Measurements from ENCODE around the gene ATP9B. TPM values are rescaled to one million over a fixed set of nuclear protein-coding genes. Genes with fewer than 3 reads are reported as not detected.

Gene ATP9B
- total RNA-seq, 1 donor from 2014 or later = 43.9 TPM

DNA sequence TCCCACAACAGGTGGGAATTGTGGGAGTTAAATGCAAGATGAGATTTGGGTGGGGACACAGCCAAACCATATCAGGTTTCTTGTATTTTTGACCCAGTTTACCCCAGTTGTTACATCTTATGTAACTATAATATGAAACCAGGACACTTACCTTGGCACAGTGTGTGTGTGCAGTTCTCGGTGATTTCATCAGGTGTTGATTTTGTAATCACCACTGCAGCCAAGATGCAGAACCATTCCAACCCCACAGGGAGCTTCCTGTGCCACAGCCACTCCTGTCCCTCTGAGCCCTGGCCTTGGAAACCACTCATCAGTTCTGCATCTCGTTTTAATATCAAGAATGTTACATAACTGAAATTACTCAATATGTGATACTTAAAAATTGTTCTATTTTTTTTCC is 31.8 kb downstream of the ATP9B start:
- no peak for ATAC-seq

DNA sequence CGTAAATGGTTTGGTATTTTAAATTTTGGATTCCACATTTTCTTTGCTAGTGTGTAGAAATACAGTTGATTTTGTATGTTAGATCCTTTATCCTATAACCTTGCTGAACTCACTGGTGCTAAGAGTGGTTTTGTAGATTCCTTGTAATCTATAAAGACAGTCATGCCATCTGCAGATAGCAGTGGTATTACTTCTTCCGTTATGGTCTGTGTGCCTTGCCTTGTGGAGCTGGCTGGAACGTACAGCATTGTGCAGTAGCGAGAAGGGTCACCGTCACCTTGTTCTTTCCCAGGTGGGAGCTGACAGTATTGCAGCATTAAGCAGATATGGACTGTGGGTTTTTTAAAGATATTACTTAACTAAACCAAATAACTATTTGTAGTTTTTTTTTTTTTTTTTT is 33.7 kb downstream of the ATP9B start:
- no peaks in the 10 kb centered on the region for H3K27me3 ChIP-seq
- H3K4me1 ChIP-seq = no peaks in the 10 kb centered on the region
- TF ChIP-seq, protein P1, sequence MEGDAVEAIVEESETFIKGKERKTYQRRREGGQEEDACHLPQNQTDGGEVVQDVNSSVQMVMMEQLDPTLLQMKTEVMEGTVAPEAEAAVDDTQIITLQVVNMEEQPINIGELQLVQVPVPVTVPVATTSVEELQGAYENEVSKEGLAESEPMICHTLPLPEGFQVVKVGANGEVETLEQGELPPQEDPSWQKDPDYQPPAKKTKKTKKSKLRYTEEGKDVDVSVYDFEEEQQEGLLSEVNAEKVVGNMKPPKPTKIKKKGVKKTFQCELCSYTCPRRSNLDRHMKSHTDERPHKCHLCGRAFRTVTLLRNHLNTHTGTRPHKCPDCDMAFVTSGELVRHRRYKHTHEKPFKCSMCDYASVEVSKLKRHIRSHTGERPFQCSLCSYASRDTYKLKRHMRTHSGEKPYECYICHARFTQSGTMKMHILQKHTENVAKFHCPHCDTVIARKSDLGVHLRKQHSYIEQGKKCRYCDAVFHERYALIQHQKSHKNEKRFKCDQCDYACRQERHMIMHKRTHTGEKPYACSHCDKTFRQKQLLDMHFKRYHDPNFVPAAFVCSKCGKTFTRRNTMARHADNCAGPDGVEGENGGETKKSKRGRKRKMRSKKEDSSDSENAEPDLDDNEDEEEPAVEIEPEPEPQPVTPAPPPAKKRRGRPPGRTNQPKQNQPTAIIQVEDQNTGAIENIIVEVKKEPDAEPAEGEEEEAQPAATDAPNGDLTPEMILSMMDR (IDR thresholded peaks at IDR 0.05) = no peak
- DNase-seq (no peak), ATAC-seq (no peak)
- no peaks in the 10 kb centered on the region for H3K9me3 ChIP-seq
- intact Hi-C loops (cut with DNase I) = no loop called here
- H3K27ac ChIP-seq = no peak overlapping the region
- H3K36me3 ChIP-seq = no peaks in the 10 kb centered on the region
- no peak overlapping the region for H3K4me3 ChIP-seq

More for the DNA sequence above, 31.8 kb downstream of the ATP9B start:
- intact Hi-C loops (cut with DNase I) = no loop called here
- TF ChIP-seq, protein P1 (IDR thresholded peaks at IDR 0.05) = no peak
- Histone ChIP-seq H3K9me3 (no peaks in the 10 kb centered on the region), H3K36me3 (no peaks in the 10 kb centered on the region), H3K4me1 (no peaks in the 10 kb centered on the region), H3K27ac (no peak overlapping the region), H3K4me3 (no peak overlapping the region), H3K27me3 (no peaks in the 10 kb centered on the region)
- no peak for DNase-seq

DNA sequence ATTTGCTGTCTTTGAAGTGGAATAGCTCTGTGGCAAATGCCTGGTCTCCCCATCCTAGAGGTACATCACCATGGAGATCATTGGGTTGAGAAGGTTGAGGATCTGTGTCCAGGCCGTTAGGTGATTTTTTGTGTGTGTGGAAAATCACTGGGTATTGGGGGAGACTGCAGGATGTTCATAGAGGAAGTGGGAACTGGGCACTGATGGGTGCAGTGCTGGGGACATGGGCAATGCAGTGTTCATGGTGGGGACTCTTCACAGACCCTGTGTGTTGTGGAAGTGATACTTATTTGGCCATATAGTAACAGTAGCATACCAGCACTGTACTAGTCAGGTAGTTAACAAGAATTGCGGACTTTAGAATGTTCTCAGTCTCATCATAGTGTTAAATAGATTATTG is 34.9 kb downstream of the ATP9B start:
- Histone ChIP-seq H3K4me1 (peaks cover 8% of the 10 kb centered on the region), H3K27me3 (no peaks in the 10 kb centered on the region), H3K36me3 (no peaks in the 10 kb centered on the region), H3K4me3 (no peak overlapping the region), H3K9me3 (no peaks in the 10 kb centered on the region), H3K27ac (no peak overlapping the region)
- intact Hi-C loops (cut with DNase I) = no loop called here
- TF ChIP-seq, protein P1 (IDR thresholded peaks at IDR 0.05) = no peak
- ATAC-seq = no peak
- DNase-seq = no peak

DNA sequence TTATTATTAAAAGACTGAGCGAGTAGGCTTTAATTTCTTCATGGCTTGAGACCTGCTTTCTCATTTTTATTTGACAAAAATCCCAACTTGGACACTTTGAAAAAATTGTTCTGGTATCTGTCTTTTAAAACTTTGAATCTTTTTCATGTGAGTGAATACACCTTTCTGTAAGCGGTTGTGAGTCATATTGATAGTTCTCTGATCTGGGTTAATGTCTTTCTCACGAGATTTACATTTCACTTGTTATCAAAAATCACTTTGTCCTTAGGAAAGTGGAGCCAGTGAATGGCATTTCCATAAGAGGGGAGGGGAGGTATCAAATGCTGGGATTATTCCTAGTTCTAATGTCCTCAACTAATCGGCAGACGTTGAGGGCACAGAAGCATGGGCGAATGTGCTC is 36.3 kb downstream of the ATP9B start:
- Histone ChIP-seq H3K27ac (no peak overlapping the region), H3K36me3 (no peaks in the 10 kb centered on the region), H3K4me1 (peaks cover 8% of the 10 kb centered on the region), H3K4me3 (no peak overlapping the region), H3K27me3 (no peaks in the 10 kb centered on the region), H3K9me3 (no peaks in the 10 kb centered on the region)
- TF ChIP-seq, protein P1 (IDR thresholded peaks at IDR 0.05) = no peak
- DNase-seq (no peak), ATAC-seq (no peak)
- intact Hi-C loops (cut with DNase I) = no loop called here

DNA sequence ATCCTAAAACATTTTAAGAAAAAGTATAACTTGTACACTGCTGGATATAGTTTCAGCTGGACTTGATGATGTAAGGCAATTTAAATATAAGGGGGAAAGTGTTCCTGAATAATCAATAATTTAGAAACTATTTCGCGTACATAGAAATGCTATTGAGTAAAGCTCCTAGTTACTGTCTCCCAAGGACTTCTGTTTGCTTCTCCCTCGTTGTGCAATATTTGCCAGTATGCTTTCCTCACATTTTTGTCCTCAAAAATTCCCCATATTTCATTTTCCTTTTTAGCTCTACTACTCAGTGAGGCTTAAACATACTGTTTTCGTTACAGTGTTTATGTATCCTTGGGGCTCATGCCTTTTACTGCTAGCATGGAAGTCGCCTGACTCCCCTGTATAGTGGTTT is 36.9 kb downstream of the ATP9B start:
- Histone ChIP-seq H3K4me3 (no peak overlapping the region), H3K36me3 (no peaks in the 10 kb centered on the region), H3K27ac (no peak overlapping the region), H3K27me3 (no peaks in the 10 kb centered on the region), H3K4me1 (peaks cover 8% of the 10 kb centered on the region), H3K9me3 (no peaks in the 10 kb centered on the region)
- no peak for ATAC-seq
- TF ChIP-seq, protein P1 (IDR thresholded peaks at IDR 0.05) = no peak
- intact Hi-C loops (cut with DNase I) = no loop called here
- no peak for DNase-seq

DNA sequence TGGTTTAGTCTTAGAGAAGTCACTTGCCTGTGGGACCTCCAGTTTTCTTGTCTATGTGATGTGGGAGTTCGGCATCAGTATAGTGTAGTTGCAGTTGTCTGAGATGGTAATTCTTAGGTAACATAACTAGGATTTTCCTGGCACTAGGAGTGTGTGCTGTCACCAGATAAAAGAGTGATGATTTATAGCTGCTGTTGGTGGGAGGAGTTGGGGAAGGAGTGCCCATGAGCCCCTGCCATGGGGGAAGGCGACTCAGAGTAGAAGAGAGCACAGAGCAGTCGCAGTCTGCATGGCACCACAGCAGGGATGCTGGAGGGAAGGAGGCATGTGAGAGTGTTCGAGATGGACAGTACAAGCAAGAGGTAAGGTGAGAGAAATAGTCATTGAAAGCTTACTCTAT is 38.7 kb downstream of the ATP9B start:
- no peaks in the 10 kb centered on the region for H3K36me3 ChIP-seq
- ATAC-seq = no peak
- H3K4me1 ChIP-seq = peaks cover 8% of the 10 kb centered on the region
- no peak overlapping the region for H3K27ac ChIP-seq
- no peaks in the 10 kb centered on the region for H3K9me3 ChIP-seq
- intact Hi-C loops (cut with DNase I) = no loop called here
- no peak overlapping the region for H3K4me3 ChIP-seq
- no peak for DNase-seq
- TF ChIP-seq, protein P1 (IDR thresholded peaks at IDR 0.05) = no peak
- no peaks in the 10 kb centered on the region for H3K27me3 ChIP-seq

Measured in upper lobe of right lung (tissue), 1 donor.